ENCODE results near the gene UNCX. TPM values are rescaled to one million over a fixed set of nuclear protein-coding genes. Genes with fewer than 3 reads are reported as not detected.

UNCX gene
- total and polyA plus RNA-seq, 9 of the 15 experiments (the other 6 are each of a cell fraction or from before 2014, with no cell fraction given) = not detected

- ChIA-PET CTCF (ENCODE audit: low intra/inter-chr PET ratio) (interaction anchor here (0.6 to 3.3 kb wide), 6 partner anchors 176 to 249 kb away, joined by 3 to 27 read pairs (median 8); no protein-coding TSS in a partner anchor), POLR2A (no interaction called here)
- H3K4me3 ChIP-seq = no peak overlapping the region
- no peak overlapping the region for H3K27ac ChIP-seq (ENCODE audit: extremely low read depth, low read depth, low read length)
- BruUV-seq (replicated peaks) = no TSS peak
- in situ Hi-C loops (cut with MboI) (no loop called here), intact Hi-C loops (cut with micrococcal nuclease) (loop anchor here (2.0 to 10.0 kb wide), 2 partner anchors 140 to 250 kb away; no protein-coding TSS in a partner anchor)
- peaks cover under 1 to 29% of the 10 kb centered on the region in 2 experiments; a peak in 3 of 5 replicates for H3K4me1 ChIP-seq (replicated peaks in 1 of 2; ENCODE audit: control insufficient read depth in 2 of 2, insufficient read depth in 2 of 2, low read length in 2 of 2)
- DNase-seq (ENCODE audit: extremely low read depth in 1 of 4, low spot score in 3 of 4) (no peak), FAIRE-seq (no peak), ATAC-seq (no peak)
- no CpG with 5 or more reads among the region's 11 CpGs for WGBS (ENCODE audit: insufficient coverage, low coverage, missing lambda C conversion rate)
- H3K79me2 ChIP-seq (ENCODE audit: control insufficient read depth, insufficient read depth, low read length) = no peaks in the 10 kb centered on the region
- peaks cover 42 to 68% of the 10 kb centered on the region in 2 experiments for H3K27me3 ChIP-seq (ENCODE audit: control insufficient read depth in 2 of 2, insufficient read depth in 2 of 2, low read length in 2 of 2)
- no peak overlapping the region for H3K4me2 ChIP-seq (ENCODE audit: insufficient read depth, low read length)
- no peak overlapping the region for H3K9ac ChIP-seq (ENCODE audit: insufficient read depth in 1 of 2, low read depth in 2 of 2, low read length in 2 of 2)
- H4K20me1 ChIP-seq (replicated peaks; ENCODE audit: control insufficient read depth, insufficient read depth, low read length) = no peaks in the 10 kb centered on the region; the same call in 1 of the 2 replicates
- H3K9me1 ChIP-seq (ENCODE audit: control insufficient read depth, insufficient read depth, low read length) = no peaks in the 10 kb centered on the region
- no peak overlapping the region for H2AFZ ChIP-seq (ENCODE audit: low read depth, low read length)
- H3K9me3 ChIP-seq (replicated peaks; ENCODE audit: control insufficient read depth, insufficient read depth, low read depth, low read length) = no peaks in the 10 kb centered on the region
- TF ChIP-seq SIN3A (IDR thresholded peaks at IDR 0.05; ENCODE audit: borderline replicate concordance in 2 of 2, control insufficient read depth in 1 of 2, low read depth in 2 of 2, low read length in 2 of 2) (no peak), CEBPB (tag; IDR thresholded peaks at IDR 0.05) (no peak), CXXC5 (CRISPR knock-in tag; IDR thresholded peaks at IDR 0.05) (no peak), SMC3 (conservative IDR thresholded peaks at IDR 0.05; ENCODE audit: insufficient read depth, low read depth, low read length) (no peak), SRSF3 (IDR thresholded peaks at IDR 0.05; ENCODE audit: insufficient read depth, low read length) (no peak), NR0B1 (IDR thresholded peaks at IDR 0.05; ENCODE audit: partially characterized antibody) (no peak), ZNF12 (CRISPR knock-in tag; IDR thresholded peaks at IDR 0.05) (no peak)
- H3K36me3 ChIP-seq (ENCODE audit: control insufficient read depth, insufficient read depth, low read length) = no peaks in the 10 kb centered on the region
These were observed 7.6 kb upstream of the UNCX start for GRCh38 chr7:1225030-1225429.
